DMS114 treated with DMSO at 0.1 percent for 48 hours (cell line): ENCODE results near the gene PRKCI.
"Not testable (repeated sequence)": the region's sequence is repeated elsewhere in the genome, so short reads cannot be mapped to it uniquely, and the experiment has no call there.

Source experiments
- DNase-seq: peaks from one replicate; lab custom pipeline; 2025; ENCODE audit not compliant: unreplicated experiment; lab: John Stamatoyannopoulos, UW

PRKCI gene

DNA sequence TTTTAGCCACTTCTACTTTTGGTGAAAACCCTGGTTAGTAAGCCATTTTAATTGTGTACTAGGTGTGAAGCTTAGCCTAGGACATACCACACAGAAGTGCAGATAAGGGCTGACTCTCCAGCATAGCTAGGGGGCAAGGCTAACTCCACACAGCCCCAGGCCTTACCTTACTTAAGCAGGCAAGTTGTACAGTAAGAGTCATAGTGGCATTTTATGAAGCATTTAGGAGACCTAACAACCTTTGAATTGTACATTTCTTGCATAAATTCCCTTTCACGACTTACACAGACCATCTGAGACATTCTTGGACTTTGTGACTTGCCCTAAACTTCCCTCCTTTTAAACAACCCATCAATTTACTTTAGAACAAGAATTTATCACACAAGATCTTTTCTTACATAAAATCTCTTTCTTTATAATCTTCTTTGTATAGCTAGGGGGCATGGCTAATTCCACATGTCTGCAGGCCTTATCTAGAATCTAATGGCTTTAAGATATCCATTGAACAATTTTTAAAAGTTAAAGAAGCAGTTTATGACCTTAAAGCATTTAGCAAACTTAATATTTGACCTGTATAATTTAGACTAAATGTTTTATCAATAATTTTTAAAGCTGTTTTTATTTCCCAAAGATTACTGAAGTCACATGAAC is 116.6 kb downstream of the PRKCI start:
- DNase-seq, result no peak

DNA sequence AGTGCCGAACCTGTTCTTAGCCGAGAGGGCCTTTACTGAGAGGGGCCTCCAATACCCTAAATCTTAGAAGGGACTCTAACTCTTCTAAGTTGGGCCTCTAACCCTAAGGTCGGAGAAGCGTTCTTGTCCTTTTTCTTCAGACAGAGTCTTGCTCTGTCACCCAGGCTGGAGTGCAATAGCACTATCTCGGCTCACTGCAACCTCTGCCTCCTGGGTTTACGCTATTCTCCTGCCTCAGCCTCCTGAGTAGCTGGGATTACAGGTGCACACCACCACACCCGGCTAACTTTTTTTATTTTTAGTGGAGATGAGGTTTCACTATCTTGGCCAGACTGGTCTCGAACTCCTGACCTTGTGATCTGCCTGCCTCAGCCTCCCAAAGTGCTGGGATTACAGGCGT is 120.0 kb downstream of the PRKCI start:
- DNase-seq, result not testable (repeated sequence)

DNA sequence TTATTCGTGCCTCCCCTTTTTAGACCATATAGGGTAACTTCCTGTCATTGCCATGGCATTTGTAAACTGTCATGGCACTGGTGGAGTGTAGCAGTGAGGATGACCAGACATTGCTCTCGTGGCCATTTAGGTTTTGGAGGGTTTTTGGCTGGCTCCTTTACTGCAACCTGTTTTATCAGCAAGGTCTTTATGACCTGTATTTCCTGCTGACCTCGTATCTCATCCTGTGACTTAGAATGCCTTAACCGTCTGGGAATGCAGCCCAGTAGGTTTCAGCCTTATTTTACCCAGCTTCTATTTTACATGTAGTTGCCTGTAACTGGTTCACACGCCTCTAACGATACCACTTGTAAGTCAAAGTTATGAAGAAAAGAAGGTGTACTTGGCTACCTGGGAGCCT is 121.6 kb downstream of the PRKCI start:
- DNase-seq, result not testable (repeated sequence)

DNA sequence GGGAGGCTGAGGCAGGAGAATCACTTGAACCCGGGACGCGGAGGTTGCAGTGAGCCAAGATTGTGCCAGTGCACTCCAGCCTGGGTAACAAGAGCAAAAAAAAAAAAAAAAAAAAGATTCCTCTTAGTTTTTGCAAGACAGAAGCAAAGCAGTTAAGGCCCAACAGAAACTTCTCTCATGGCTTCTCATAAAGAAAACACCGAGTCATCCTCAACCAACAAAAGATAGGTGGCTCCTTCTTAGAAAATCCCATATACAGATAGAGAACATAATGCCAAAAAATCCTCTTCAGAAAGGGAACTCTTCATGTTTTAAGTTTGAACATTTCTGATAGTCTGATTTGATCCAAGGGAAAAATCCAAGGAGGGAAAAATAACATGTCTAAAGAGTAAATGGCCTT is 122.7 kb downstream of the PRKCI start:
- no peak for DNase-seq

DNA sequence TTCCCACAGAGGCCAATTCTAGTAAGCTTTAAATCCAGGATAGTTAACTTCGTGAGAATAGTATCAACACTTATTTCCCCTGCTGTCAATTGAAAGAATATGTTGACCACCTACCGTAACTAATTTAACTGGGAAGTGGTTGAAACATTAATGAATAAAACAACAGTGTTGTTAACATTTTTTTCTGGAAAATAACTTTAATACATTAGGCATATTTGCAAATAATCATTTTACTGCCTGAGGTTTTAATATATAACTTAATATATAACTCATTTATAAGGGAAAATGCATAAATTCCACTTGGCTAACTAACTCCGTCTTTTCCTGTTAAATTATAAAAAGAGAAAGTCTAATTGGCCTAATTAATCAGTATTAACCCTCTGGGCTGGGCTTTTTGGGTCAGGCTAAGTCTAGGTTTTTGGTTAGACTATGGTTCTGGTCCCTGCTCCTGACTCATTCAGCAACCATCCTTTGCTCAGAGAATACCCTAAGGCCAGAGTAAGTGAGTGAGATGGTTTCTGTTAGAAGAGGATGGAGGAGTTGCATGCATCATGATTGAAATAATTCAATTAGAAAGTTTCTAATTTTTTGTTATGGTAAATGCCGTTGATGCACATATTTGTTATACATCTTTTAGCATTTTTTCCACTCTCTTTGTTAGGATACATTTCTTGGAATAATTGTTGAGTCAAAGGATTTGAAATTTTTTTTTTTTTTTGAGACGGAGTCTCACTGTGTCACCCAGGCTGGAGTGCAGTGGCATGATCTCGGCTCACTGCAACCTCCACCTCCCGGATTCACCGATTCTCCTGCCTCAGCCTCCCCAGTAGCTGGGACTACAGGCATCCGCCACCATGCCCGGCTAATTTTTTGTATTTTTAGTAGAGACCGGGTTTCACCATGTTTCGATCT is 124.5 kb downstream of the PRKCI start:
- DNase-seq, result no peak

DNA sequence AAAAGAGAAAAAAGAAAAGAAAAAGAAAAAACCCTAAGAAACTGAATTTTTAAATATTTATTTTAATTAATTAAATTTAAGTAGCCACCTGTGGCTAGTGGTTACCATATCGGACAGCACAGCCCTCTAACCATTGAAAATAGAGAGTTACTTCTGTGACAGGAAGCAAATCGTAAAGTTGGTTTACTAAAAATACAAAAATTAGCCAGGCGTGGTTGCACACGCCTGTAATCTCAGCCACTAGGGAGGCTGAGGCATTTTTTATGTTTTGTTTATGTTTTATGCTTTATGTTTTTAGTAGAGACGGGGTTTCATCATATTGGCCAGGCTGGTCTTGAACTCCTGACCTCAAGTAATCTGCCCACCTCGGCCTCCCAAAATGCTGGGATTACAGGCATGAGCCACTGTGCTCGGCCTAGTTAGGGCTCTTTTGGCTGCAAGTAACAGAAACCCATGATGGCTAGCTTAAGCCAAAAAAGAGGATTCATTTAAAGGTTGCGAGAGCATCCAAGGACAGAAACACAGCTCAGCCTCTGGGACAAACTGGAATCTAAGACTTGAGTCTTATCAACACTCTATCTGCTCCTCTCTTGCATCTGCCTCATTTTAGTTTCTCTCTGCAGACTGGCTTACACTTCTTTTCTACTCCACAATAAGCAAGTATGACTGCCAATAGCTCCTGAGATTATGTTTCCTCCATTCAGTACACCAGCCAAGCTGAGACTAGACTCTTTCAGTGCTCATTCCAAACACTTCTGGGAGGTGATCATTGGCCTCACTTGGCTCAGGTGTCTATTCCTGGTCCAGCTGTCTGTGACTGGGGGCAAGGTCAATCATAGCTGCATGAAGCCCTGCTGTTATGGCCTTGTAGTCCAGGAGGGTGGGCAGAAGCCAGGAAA is 128.5 kb downstream of the PRKCI start:
- no peak for DNase-seq

DNA sequence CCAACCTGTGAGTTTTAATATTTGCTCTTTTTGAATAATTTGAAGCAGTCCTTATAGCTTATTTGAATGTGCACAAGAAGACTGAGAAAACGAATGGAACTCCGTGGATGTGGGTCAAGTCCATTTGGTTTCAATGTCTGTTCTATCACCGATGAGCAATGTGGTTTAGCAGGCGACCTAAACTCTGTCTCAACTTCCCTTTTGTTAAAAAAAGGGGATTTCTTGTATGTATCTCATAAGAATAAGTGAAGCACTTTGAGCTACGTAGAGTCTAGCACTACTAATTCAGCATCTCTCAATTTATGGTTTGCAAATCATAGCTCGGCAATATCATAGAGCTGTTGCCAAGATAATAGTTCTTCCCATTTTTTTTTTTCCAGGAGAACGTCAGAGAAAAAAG is 130.7 kb downstream of the PRKCI start:
- DNase-seq, result no peak

DNA sequence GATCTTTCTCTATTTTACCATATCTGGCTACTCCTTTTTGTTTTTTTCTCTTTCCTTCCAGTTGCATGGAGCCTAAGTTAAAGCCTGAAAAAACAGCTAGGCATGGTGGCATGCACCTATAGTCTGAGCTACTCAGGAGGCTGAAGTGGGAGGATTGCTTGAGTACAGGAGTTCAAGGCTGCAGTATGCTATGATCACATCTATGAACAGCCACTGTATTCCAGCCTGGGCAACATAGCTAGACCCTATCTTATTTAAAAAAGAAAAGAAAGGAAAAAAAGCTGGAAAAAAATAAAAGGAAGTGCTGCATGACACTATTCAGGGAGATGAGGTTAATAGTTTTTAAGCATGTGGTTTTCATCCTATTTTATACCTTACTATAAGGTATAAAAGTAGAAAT is 131.3 kb downstream of the PRKCI start:
- no peak for DNase-seq

DNA sequence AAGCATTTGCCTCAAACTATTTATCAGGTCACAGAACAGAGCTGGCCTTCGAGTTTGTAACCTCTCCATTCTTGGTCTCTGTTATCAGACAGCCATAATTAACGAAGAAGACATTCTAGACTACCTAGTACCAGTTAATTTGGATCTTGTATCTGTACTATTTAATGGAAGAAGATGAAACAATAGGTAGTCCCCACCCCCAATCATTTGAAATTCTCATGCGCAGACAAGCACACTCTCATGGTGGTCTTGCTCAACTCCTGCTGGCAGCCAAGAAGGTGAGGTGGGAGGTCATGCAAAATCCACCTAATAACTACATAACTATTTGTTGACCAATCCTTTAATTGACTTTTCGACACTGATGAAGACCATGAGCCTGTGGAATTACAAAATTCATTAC is 132.5 kb downstream of the PRKCI start:
- DNase-seq, result no peak
